Measurements from ENCODE around the gene TMEM203.

Gene TMEM203

DNA sequence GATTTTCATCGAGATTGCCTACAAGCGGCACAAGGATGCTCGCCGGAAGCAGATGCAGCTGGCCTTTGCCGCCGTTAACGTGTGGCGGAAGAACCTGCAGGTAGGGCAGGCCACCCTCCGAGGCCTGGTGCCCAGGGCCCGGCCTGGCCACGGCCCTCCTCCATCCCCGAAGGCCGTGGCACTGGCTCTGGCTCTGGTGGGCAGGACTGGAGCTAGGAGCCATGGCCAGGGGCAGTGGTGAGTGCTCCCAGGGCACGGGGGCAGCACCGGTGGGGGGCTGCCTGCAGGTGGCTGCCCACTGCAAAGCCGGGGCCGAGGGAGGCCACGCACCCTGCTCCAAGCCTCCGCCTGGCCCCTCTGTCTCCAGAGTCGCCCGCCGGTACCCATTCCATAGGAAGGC is 41.6 kb downstream of the TMEM203 start:
- Histone ChIP-seq H3K9ac (ENCODE audit: low read depth, low read length) (no peak overlapping the region), H3K4me3 (ENCODE audit: low read length) (no peak overlapping the region), H3K4me1 (ENCODE audit: insufficient read depth, low read length) (no peaks in the 10 kb centered on the region), H3K9me3 (ENCODE audit: insufficient read depth, low read depth, low read length) (no peaks in the 10 kb centered on the region), H3K27ac (ENCODE audit: low read depth, low read length) (no peak overlapping the region), H3K36me3 (ENCODE audit: insufficient read depth, low read length) (no peaks in the 10 kb centered on the region), H3K27me3 (ENCODE audit: insufficient read depth, low read length) (peaks cover 99% of the 10 kb centered on the region)
- WGBS: 90% methylated on average over 22 of the region's 22 CpGs

DNA sequence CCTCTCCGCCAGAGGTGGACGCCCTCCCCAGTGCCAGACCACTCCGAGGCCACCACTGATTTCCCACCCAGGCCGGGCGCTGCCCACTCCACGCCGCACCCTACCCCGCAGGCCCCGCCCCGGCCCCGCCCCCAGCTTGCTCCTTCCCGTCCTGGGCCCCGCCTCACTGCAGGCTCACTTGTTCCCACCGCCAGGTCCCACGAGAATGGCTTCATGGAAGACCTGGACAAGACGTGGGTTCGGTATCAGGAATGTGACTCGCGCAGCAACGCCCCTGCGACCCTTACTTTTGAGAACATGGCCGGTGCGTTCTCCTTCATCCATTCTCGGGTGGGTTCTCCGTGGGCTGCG is 42.1 kb downstream of the TMEM203 start:
- 38% methylated on average over 26 of the region's 26 CpGs for WGBS
- no peaks in the 10 kb centered on the region for H3K36me3 ChIP-seq (ENCODE audit: insufficient read depth, low read length)
- no peak overlapping the region for H3K27ac ChIP-seq (ENCODE audit: low read depth, low read length)
- H3K9me3 ChIP-seq (ENCODE audit: insufficient read depth, low read depth, low read length): no peaks in the 10 kb centered on the region
- H3K4me1 ChIP-seq (ENCODE audit: insufficient read depth, low read length): no peaks in the 10 kb centered on the region
- H3K4me3 ChIP-seq (ENCODE audit: low read length): peak overlapping the region; percentile 52
- peaks cover 99% of the 10 kb centered on the region for H3K27me3 ChIP-seq (ENCODE audit: insufficient read depth, low read length)
- H3K9ac ChIP-seq (ENCODE audit: low read depth, low read length): no peak overlapping the region

DNA sequence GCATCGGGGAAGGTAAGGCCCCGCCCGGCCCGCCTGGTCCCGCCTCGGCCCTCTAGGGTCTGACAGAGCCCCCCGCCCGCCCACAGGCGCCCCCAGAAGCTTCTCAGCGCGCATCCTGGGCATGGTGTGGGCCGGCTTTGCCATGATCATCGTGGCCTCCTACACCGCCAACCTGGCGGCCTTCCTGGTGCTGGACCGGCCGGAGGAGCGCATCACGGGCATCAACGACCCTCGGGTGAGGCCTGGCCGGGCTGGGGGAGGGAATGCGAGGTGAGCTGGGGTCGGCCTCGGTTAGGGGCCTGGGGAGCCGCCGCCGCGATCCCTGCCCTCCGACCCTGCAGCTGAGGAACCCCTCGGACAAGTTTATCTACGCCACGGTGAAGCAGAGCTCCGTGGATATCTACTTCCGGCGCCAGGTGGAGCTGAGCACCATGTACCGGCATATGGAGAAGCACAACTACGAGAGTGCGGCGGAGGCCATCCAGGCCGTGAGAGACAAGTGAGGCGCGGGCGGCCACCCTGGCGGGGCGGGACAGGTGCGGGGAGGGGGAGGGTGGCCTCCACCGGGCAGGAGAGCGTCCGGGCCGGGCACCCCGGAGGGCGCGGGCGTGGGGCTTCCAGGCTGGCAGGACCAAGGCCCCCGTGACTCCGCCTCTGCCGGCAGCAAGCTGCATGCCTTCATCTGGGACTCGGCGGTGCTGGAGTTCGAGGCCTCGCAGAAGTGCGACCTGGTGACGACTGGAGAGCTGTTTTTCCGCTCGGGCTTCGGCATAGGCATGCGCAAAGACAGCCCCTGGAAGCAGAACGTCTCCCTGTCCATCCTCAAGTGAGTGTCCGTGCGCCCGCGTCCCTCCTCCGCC is 42.7 kb downstream of the TMEM203 start:
- WGBS: 20% methylated on average over 74 of the region's 74 CpGs
- Histone ChIP-seq H3K9ac (ENCODE audit: low read depth, low read length) (no peak overlapping the region), H3K4me3 (ENCODE audit: low read length) (peak overlapping the region; percentile 52), H3K27ac (ENCODE audit: low read depth, low read length) (no peak overlapping the region), H3K9me3 (ENCODE audit: insufficient read depth, low read depth, low read length) (no peaks in the 10 kb centered on the region), H3K36me3 (ENCODE audit: insufficient read depth, low read length) (no peaks in the 10 kb centered on the region), H3K4me1 (ENCODE audit: insufficient read depth, low read length) (no peaks in the 10 kb centered on the region), H3K27me3 (ENCODE audit: insufficient read depth, low read length) (peaks cover 99% of the 10 kb centered on the region)

DNA sequence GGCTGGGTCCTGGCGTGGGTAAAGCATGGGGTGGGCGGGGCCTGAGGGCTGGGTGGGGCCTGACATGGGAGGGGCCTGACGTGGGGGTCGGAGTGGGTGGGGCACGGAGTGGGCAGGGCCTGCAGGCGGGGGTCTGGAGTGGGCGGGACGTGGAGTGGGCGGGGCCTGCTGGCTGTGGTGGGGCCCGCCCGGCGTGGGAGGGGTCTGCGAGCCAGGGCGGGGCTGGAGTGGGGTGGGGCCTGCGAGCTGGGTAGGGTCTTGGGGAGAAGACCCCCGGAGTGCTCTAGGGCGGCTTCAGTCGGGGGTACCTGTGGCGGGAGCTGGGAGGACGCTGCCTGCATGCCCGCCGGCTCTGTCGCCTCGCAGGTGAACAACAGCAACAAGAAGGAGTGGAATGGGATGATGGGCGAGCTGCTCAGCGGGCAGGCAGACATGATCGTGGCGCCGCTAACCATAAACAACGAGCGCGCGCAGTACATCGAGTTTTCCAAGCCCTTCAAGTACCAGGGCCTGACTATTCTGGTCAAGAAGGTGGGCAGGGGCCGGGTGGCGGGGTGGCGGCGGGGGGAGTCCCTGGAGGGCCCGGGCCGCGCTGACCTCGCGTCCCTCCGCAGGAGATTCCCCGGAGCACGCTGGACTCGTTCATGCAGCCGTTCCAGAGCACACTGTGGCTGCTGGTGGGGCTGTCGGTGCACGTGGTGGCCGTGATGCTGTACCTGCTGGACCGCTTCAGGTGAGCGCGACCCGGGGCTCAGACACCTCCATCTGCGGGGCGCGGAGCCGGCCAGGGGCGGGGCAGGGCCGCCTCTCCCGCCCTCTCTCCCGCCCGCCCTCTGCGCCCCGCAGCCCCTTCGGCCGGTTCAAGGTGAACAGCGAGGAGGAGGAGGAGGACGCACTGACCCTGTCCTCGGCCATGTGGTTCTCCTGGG is 43.6 kb downstream of the TMEM203 start:
- Histone ChIP-seq H3K4me1 (ENCODE audit: insufficient read depth, low read length) (no peaks in the 10 kb centered on the region), H3K27me3 (ENCODE audit: insufficient read depth, low read length) (peaks cover 98% of the 10 kb centered on the region), H3K9ac (ENCODE audit: low read depth, low read length) (no peak overlapping the region), H3K4me3 (ENCODE audit: low read length) (peak overlapping the region; percentile 52; the same call in 1 of the 2 replicates), H3K36me3 (ENCODE audit: insufficient read depth, low read length) (no peaks in the 10 kb centered on the region), H3K27ac (ENCODE audit: low read depth, low read length) (no peak overlapping the region), H3K9me3 (ENCODE audit: insufficient read depth, low read depth, low read length) (no peaks in the 10 kb centered on the region)
- WGBS: 42% methylated on average over 67 of the region's 71 CpGs

DNA sequence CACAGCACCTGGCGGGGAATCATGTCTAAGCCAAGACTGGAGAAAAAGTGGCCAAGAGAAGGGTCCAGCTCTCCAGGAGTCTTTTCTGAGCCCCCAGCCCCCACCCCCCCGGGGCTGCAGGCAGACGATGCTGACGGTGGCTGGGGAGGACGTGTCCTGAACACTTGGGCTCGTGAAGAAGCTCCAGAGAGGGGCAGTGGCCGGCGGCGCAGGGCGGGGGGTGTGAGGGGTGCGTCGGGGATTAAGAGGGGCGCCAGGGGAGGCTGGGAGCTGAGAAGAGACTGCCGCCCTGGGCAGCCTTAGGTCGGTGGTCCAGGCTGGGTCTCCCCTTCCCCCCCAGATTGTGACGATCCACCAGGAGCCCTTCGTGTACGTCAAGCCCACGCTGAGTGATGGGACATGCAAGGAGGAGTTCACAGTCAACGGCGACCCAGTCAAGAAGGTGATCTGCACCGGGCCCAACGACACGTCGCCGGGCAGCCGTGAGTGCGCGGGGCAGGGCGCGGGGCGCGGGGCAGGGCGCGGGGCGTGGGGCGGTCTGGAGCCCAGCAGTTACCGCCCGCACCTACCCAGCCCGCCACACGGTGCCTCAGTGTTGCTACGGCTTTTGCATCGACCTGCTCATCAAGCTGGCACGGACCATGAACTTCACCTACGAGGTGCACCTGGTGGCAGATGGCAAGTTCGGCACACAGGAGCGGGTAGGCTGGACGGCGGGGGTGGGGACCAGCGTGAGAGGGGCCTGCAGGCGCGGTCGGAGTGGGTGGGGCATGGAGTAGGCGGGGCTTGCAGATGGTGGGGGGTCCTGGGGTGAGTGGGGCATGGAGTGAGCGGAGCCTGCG is 44.5 kb downstream of the TMEM203 start:
- no peak overlapping the region for H3K9ac ChIP-seq (ENCODE audit: low read depth, low read length)
- no peaks in the 10 kb centered on the region for H3K4me1 ChIP-seq (ENCODE audit: insufficient read depth, low read length)
- no peak overlapping the region for H3K27ac ChIP-seq (ENCODE audit: low read depth, low read length)
- WGBS: 64% methylated on average over 56 of the region's 56 CpGs
- H3K36me3 ChIP-seq (ENCODE audit: insufficient read depth, low read length): no peaks in the 10 kb centered on the region
- H3K4me3 ChIP-seq (ENCODE audit: low read length): no peak overlapping the region; the same call in 1 of the 2 replicates
- no peaks in the 10 kb centered on the region for H3K9me3 ChIP-seq (ENCODE audit: insufficient read depth, low read depth, low read length)
- H3K27me3 ChIP-seq (ENCODE audit: insufficient read depth, low read length): peaks cover 98% of the 10 kb centered on the region

DNA sequence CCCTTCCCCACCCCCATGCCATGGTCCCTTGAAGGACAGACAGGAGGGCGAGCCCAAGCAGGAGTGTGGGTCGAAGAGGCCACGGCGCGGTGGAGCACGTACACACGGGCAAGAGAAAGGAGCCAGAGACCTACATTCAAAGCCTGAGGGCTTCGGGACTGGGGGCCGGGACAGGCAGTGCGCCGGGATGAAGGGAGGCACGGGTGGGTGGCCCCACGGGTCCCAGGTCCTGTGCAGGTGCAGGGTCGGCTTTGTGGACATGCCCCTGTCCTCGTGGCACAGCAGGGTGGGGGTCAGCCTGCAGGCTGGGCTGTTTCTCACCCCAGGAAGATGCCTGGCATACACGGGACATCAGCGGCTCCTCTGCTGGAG is 45.4 kb downstream of the TMEM203 start:
- H3K9me3 ChIP-seq (ENCODE audit: insufficient read depth, low read depth, low read length): no peaks in the 10 kb centered on the region
- no peak overlapping the region for H3K4me3 ChIP-seq (ENCODE audit: low read length)
- H3K36me3 ChIP-seq (ENCODE audit: insufficient read depth, low read length): no peaks in the 10 kb centered on the region
- 74% methylated on average over 17 of the region's 17 CpGs for WGBS
- no peaks in the 10 kb centered on the region for H3K4me1 ChIP-seq (ENCODE audit: insufficient read depth, low read length)
- peaks cover 98% of the 10 kb centered on the region for H3K27me3 ChIP-seq (ENCODE audit: insufficient read depth, low read length)
- no peak overlapping the region for H3K27ac ChIP-seq (ENCODE audit: low read depth, low read length)
- H3K9ac ChIP-seq (ENCODE audit: low read depth, low read length): no peak overlapping the region

DNA sequence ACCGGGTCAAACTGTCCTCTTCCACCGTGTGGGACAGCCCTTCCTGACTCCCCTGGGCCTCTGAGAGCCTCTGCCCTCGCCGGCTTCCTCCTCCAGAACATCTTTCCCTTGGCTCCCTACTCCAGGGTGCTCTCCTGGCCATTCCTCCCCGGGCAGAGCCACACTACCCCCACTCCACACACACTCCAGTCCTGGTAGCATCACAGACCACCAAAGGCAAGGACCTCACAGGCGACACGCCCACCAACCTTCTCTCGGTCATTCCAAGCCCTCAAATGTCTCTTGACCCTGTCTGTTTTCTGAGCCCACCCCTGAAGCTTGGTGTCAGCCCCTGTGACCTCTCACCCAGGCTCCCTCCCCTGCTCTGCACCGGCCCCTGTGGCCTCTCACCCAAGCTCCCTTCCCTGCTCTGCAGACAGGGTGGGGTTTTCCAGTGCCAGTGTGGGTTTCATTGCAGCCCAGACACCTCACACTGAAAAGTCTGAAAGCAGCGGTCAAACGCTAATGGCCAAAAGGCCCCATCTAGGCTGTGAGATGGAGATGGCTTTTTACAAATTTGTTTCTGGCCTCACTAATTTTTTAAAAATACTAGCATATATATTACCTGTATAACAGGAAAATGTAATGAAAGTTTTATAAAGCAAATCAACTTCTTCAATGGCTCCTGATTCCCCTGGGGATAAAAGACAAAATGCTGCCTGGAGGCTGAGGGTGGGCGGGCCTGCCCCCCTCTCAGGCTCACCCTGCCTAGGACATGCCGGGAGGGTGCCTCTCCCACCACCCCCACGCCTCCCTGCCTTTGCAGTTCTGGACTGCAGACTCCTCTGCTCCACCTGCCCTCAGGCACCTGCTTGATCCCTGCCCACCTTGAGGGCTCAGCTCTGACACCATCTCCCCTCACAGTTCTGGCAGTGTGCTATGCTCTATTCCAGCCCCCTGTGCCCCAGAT is 46.1 kb downstream of the TMEM203 start:
- Histone ChIP-seq H3K36me3 (ENCODE audit: insufficient read depth, low read length) (no peaks in the 10 kb centered on the region), H3K9me3 (ENCODE audit: insufficient read depth, low read depth, low read length) (no peaks in the 10 kb centered on the region), H3K4me1 (ENCODE audit: insufficient read depth, low read length) (no peaks in the 10 kb centered on the region), H3K4me3 (ENCODE audit: low read length) (no peak overlapping the region), H3K27me3 (ENCODE audit: insufficient read depth, low read length) (peaks cover 97% of the 10 kb centered on the region), H3K27ac (ENCODE audit: low read depth, low read length) (no peak overlapping the region), H3K9ac (ENCODE audit: low read depth, low read length) (no peak overlapping the region)
- WGBS: 57% methylated on average over 14 of the region's 14 CpGs

DNA sequence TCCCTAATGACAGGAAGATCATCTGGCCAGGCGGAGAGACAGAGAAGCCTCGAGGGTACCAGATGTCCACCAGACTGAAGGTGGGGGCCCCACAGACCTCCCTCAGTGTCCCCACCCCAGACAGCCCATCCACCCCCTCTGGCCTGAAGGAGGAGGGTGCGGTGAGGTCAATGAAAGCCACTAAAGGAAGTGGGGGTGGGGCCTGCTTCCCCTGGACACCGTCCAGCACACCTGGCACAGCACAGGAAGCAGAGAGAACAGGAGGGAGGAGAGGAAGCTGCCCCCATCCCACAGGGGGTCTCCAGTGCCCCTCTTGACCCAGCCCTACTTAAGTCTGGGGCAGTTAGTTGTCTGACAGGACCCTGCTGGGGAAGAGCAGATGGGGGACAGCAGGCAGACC is 46.8 kb downstream of the TMEM203 start:
- no peaks in the 10 kb centered on the region for H3K9me3 ChIP-seq (ENCODE audit: insufficient read depth, low read depth, low read length)
- peaks cover 89% of the 10 kb centered on the region for H3K27me3 ChIP-seq (ENCODE audit: insufficient read depth, low read length)
- 63% methylated on average over 4 of the region's 4 CpGs for WGBS
- no peak overlapping the region for H3K27ac ChIP-seq (ENCODE audit: low read depth, low read length)
- no peaks in the 10 kb centered on the region for H3K36me3 ChIP-seq (ENCODE audit: insufficient read depth, low read length)
- H3K4me1 ChIP-seq (ENCODE audit: insufficient read depth, low read length): no peaks in the 10 kb centered on the region
- no peak overlapping the region for H3K4me3 ChIP-seq (ENCODE audit: low read length)
- no peak overlapping the region for H3K9ac ChIP-seq (ENCODE audit: low read depth, low read length)

DNA sequence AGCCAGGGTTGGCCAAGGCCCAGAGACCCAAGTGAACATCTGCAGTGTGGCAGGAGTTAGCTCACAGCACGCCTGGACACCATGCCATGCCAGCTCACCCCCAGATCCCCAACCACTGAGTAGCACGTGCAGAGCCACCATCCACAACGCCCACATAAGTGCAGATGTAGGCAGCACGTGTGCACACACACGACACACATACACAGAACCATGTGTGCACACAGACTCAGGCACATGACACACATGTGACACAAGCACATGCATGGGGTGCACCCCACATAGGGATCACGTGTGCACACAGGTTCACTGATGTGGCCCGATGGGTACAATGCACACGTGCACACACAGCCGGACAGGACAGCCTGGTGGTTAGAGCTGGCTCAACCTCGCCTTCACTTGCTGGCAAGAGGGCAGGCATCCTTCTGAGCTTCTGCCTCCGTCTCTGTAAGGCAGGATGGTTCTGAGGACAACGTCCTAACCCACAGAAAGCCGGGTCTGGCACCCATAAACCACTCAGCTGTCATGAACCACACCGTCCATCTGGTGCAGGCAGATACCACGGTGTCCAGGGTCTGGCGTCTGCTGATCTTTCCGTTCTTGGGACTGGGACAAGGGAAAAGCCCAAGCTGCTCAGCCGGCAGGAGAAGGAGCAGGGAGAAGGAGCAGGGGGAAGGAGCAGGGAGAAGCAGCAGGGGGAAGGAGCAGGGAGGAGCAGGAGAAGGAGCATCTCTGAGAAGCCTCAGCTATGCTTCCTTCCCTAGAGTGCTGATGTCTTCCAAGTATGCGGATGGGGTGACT is 47.6 kb downstream of the TMEM203 start:
- Histone ChIP-seq H3K4me3 (ENCODE audit: low read length) (no peak overlapping the region), H3K27ac (ENCODE audit: low read depth, low read length) (no peak overlapping the region), H3K36me3 (ENCODE audit: insufficient read depth, low read length) (no peaks in the 10 kb centered on the region), H3K9me3 (ENCODE audit: insufficient read depth, low read depth, low read length) (no peaks in the 10 kb centered on the region), H3K9ac (ENCODE audit: low read depth, low read length) (no peak overlapping the region), H3K27me3 (ENCODE audit: insufficient read depth, low read length) (peaks cover 81% of the 10 kb centered on the region), H3K4me1 (ENCODE audit: insufficient read depth, low read length) (no peaks in the 10 kb centered on the region)
- WGBS: 74% methylated on average over 19 of the region's 19 CpGs

Data from HUES64 (cell line).